ENCODE measurements around the gene TFR2. TPM values are rescaled to one million over a fixed set of nuclear protein-coding genes. Genes with fewer than 3 reads are reported as not detected.
A peak's percentile ranks its signal among the peaks of the same experiment; 100 is the strongest.
"Not testable (repeated sequence)": the region's sequence is repeated elsewhere in the genome, so short reads cannot be mapped to it uniquely, and the experiment has no call there.

Gene TFR2
- total RNA-seq, 2 donors from 2014 or later = 0.19 TPM; not detected in 1

GRCh38 chr7:100673302-100673941 lies 32.1 kb upstream of the TFR2 start, which contains the start of gene GNB2:
Gene GNB2, plus strand, starts transcription at chr7:100673740. Its CDS starts 2,526 bp downstream, at chr7:100676266.
- H3K4me3 ChIP-seq = peak within 1 kb of the TSS; percentile 97 to 99
- peak within 1 kb of the TSS; percentile 99 for H3K27ac ChIP-seq
- no peak for TF ChIP-seq CTCF (IDR thresholded peaks at IDR 0.05)
- H3K36me3 ChIP-seq = peaks cover 23% of the 10 kb centered on the region
- H3K27me3 ChIP-seq = no peaks in the 10 kb centered on the region
- H3K4me1 ChIP-seq = peaks cover 0 to 27% of the 10 kb centered on the region in 2 donors
- DNase-seq (ENCODE audit: low spot score) = peak; percentile 99
- H3K9me3 ChIP-seq = no peaks in the 10 kb centered on the region

GRCh38 chr7:100671353-100672327 lies 30.3 kb upstream of the TFR2 start:
- Histone ChIP-seq H3K27ac (no peak overlapping the region), H3K27me3 (no peaks in the 10 kb centered on the region), H3K36me3 (peaks cover 5% of the 10 kb centered on the region), H3K9me3 (no peaks in the 10 kb centered on the region), H3K4me1 (peaks cover 0 to 12% of the 10 kb centered on the region in 2 donors), H3K4me3 (no peak overlapping the region)
- no peak for TF ChIP-seq CTCF (IDR thresholded peaks at IDR 0.05)
- DNase-seq (ENCODE audit: low spot score) = no peak

- no peaks in the 10 kb centered on the region for H3K9me3 ChIP-seq
- no peaks in the 10 kb centered on the region for H3K36me3 ChIP-seq
- H3K4me3 ChIP-seq = no peak overlapping the region
- H3K4me1 ChIP-seq = peaks cover 0 to 4% of the 10 kb centered on the region in 2 donors
- DNase-seq (ENCODE audit: low spot score) = no peak
- no peak for TF ChIP-seq CTCF (IDR thresholded peaks at IDR 0.05)
- no peak overlapping the region for H3K27ac ChIP-seq
- no peaks in the 10 kb centered on the region for H3K27me3 ChIP-seq
These were observed 28.7 kb upstream of the TFR2 start for GRCh38 chr7:100670074-100670473.

- H3K36me3 ChIP-seq; DNase-seq (ENCODE audit: low spot score); H3K9me3 ChIP-seq; H3K27me3 ChIP-seq; H3K4me1 ChIP-seq; H3K27ac ChIP-seq; H3K4me3 ChIP-seq: not testable (repeated sequence)
These were observed 27.8 kb upstream of the TFR2 start for GRCh38 chr7:100669106-100669505.

- no peak overlapping the region for H3K4me3 ChIP-seq
- H3K4me1 ChIP-seq = peaks cover 0 to 3% of the 10 kb centered on the region in 2 donors
- H3K9me3 ChIP-seq = no peaks in the 10 kb centered on the region
- no peak overlapping the region for H3K27ac ChIP-seq
- no peak for DNase-seq (ENCODE audit: low spot score)
- TF ChIP-seq CTCF (IDR thresholded peaks at IDR 0.05) = no peak
- H3K27me3 ChIP-seq = no peaks in the 10 kb centered on the region
- no peaks in the 10 kb centered on the region for H3K36me3 ChIP-seq
These were observed 26.7 kb upstream of the TFR2 start for GRCh38 chr7:100668069-100668449.
